HUDEP-2 (cell line): Measurements from ENCODE around the gene SH2D4B.
A peak's percentile ranks its signal among the peaks of the same experiment; 100 is the strongest.

ENCODE experiments used
- DNase-seq, 76 experiments: peaks; one replicate each; lab custom pipeline; 2025; ENCODE audit not compliant: unreplicated experiment in 76 of 76; lab: John Stamatoyannopoulos, UW

SH2D4B gene

GRCh38 chr10:80582286-80582960 is 44.7 kb downstream of the SH2D4B start:
- DNase-seq: no peak

GRCh38 chr10:80583685-80584084 is 46.0 kb downstream of the SH2D4B start:
- DNase-seq: no peak

GRCh38 chr10:80585812-80586211 is 48.1 kb downstream of the SH2D4B start:
- no peak for DNase-seq

- DNase-seq: no peak
Observed at GRCh38 chr10:80588546-80588945, 50.8 kb downstream of the SH2D4B start.

- DNase-seq: no peak
Observed at GRCh38 chr10:80589726-80590373, 52.1 kb downstream of the SH2D4B start.

- no peak for DNase-seq
Observed at GRCh38 chr10:80590585-80591125, 53.0 kb downstream of the SH2D4B start.

GRCh38 chr10:80596391-80597257 is 58.9 kb downstream of the SH2D4B start:
- DNase-seq: peak in 30 of 76 experiments; percentile 1 to 63 (median 25)

GRCh38 chr10:80598084-80598798 is 60.5 kb downstream of the SH2D4B start:
- no peak for DNase-seq

- DNase-seq: no peak
Observed at GRCh38 chr10:80598951-80599350, 61.2 kb downstream of the SH2D4B start.

GRCh38 chr10:80599424-80599847 is 61.7 kb downstream of the SH2D4B start:
- DNase-seq: peak in 38 of 76 experiments; percentile 3 to 53 (median 18)

GRCh38 chr10:80600256-80600655 is 62.6 kb downstream of the SH2D4B start:
- DNase-seq: no peak

- no peak for DNase-seq
Observed at GRCh38 chr10:80602881-80603280, 65.2 kb downstream of the SH2D4B start.

GRCh38 chr10:80603516-80603915 is 65.8 kb downstream of the SH2D4B start:
- no peak for DNase-seq

- no peak for DNase-seq
Observed at GRCh38 chr10:80608706-80609105, 71.0 kb downstream of the SH2D4B start.

GRCh38 chr10:80609331-80609730 is 71.6 kb downstream of the SH2D4B start:
- no peak for DNase-seq

- DNase-seq: no peak
Observed at GRCh38 chr10:80611481-80612185, 73.9 kb downstream of the SH2D4B start.

GRCh38 chr10:80612261-80612660 is 74.6 kb downstream of the SH2D4B start:
- DNase-seq: no peak

GRCh38 chr10:80613466-80614170 is 75.9 kb downstream of the SH2D4B start:
- DNase-seq: no peak
